Parathyroid adenoma (tissue), 2 donors: Measurements from ENCODE around the gene ZC3H7B.

Experiments
- H2AFZ ChIP-seq: fragments of 300-600 bp; sonication (generic); one replicate; pipeline ENCODE4 v1.7.0; 2017; ENCODE audit warnings: antibody characterized with exemption, mild to moderate bottlenecking
- H3K27ac ChIP-seq: fragments of 300-600 bp; sonication (generic); one replicate; pipeline ENCODE4 v1.7.0; 2017
- H3K27me3 ChIP-seq: fragments of 300-600 bp; sonication (generic); one replicate; pipeline ENCODE4 v1.7.0; 2017; ENCODE audit warnings: low read length; ENCODE audit not compliant: control insufficient read depth, insufficient read depth
- H3K36me3 ChIP-seq: fragments of 300-600 bp; sonication (generic); one replicate; pipeline ENCODE4 v1.7.0; 2017; ENCODE audit warnings: low read length; ENCODE audit not compliant: control insufficient read depth, insufficient read depth
- H3K4me1 ChIP-seq: fragments of 300-600 bp; sonication (generic); one replicate; pipeline ENCODE4 v1.7.0; 2017; ENCODE audit warnings: control low read depth
- H3K4me2 ChIP-seq: fragments of 300-600 bp; sonication (generic); one replicate; pipeline ENCODE4 v1.7.0; 2017; ENCODE audit warnings: low read length
- H3K4me3 ChIP-seq: fragments of 300-600 bp; sonication (generic); one replicate; pipeline ENCODE4 v1.7.0; 2017; ENCODE audit warnings: low read depth, low read length
- H3K79me2 ChIP-seq: fragments of 300-600 bp; sonication (generic); one replicate; pipeline ENCODE4 v1.7.0; 2017; ENCODE audit warnings: control low read depth
- H3K9ac ChIP-seq: fragments of 300-600 bp; sonication (generic); one replicate; pipeline ENCODE4 v1.7.0; 2017; ENCODE audit warnings: mild to moderate bottlenecking
- H3K9me3 ChIP-seq: fragments of 300-600 bp; sonication (generic); one replicate; pipeline ENCODE4 v1.7.0; 2017; ENCODE audit warnings: low read length; ENCODE audit not compliant: control insufficient read depth
- CTCF ChIP-seq: fragments of 300-600 bp; sonication (generic); IDR thresholded peaks from one replicate; pipeline ENCODE4 v1.7.0; 2017; ENCODE audit warnings: antibody characterized with exemption, mild to moderate bottlenecking
- donor health status: primary hyperparathyroidism.

The ZC3H7B gene

DNA sequence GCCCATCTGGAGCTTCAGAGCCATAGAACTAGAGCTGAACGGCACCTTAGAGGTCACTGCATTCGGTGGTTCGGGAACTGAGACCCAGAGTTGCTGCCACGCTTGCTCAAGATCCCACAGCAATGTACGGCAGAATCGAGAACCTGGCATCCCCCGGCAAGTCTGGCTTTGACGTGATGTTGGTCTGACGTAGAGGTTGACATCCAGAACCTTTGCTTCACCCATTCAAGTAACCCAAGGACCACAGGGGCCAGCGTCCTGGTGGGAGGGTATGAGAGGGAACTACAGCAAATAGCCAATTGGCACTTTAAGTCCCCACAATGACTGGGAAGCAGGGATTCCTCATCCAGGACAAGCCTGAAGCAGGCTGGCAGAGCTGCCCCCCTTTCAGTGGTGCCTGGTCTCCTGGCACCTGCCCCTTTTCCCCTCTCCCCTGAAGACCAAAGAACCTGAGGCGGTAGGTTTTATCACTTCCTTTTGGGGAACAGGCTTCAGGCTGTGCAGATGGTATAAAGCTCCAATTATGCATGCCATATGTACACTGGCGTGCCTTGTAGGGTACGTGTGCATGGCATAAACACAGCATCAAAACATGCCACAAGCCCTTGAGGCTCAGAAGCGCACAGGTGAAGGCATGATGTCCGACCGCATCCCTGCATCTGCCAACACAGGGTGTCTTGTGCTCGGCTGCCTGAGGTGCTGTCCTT lies 65.2 kb downstream of the ZC3H7B start:
- H2AFZ ChIP-seq: peak overlapping the region; percentile 90
- TF ChIP-seq CTCF: no peak
- H3K4me3 ChIP-seq: peak overlapping the region; percentile 55
- H3K27ac ChIP-seq: peak overlapping the region; percentile 77
- H3K9ac ChIP-seq: no peak overlapping the region
- peaks cover 12% of the 10 kb centered on the region for H3K4me1 ChIP-seq
- no peaks in the 10 kb centered on the region for H3K36me3 ChIP-seq
- no peaks in the 10 kb centered on the region for H3K9me3 ChIP-seq
- H3K79me2 ChIP-seq: no peaks in the 10 kb centered on the region
- peak overlapping the region; percentile 80 for H3K4me2 ChIP-seq
- H3K27me3 ChIP-seq: no peaks in the 10 kb centered on the region

DNA sequence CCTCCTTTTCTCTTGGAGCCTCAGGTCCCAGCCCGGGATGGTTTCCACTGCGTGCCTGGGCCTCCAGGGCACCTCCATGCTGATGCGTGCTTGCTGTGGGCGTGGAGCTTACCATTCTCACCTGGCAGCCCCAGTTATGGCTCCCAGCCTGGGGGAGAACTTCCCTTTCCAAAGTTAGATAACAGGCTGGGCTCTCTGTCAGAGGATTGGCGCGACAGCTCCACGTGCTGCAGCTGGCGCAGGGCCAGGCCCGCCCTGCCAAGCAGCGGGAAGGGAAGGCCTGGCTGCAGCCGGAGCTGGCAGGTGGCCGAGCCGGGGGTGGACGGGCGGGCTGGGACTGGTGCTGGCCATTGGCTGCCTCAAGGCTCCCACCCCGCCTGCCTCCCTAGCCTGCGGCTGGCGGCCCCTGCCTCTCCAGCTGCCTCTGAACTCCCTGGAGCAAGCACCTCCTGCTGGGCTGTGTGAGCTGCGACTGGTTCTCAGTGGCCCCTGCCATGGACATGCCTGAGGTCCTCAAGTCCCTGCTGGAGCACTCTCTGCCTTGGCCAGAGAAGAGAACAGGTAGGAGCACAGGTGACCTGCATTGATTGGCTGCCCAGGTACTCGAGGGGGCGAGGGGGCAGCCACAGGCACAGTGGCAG lies 65.8 kb downstream of the ZC3H7B start:
- Histone ChIP-seq H3K36me3 (no peaks in the 10 kb centered on the region), H3K9me3 (no peaks in the 10 kb centered on the region), H3K4me1 (peaks cover 12% of the 10 kb centered on the region), H2AFZ (peak overlapping the region; percentile 90), H3K27ac (peak overlapping the region; percentile 77), H3K27me3 (no peaks in the 10 kb centered on the region), H3K79me2 (no peaks in the 10 kb centered on the region), H3K4me3 (peak overlapping the region; percentile 55), H3K9ac (no peak overlapping the region), H3K4me2 (peak overlapping the region; percentile 80)
- peak; percentile 12 for TF ChIP-seq CTCF

DNA sequence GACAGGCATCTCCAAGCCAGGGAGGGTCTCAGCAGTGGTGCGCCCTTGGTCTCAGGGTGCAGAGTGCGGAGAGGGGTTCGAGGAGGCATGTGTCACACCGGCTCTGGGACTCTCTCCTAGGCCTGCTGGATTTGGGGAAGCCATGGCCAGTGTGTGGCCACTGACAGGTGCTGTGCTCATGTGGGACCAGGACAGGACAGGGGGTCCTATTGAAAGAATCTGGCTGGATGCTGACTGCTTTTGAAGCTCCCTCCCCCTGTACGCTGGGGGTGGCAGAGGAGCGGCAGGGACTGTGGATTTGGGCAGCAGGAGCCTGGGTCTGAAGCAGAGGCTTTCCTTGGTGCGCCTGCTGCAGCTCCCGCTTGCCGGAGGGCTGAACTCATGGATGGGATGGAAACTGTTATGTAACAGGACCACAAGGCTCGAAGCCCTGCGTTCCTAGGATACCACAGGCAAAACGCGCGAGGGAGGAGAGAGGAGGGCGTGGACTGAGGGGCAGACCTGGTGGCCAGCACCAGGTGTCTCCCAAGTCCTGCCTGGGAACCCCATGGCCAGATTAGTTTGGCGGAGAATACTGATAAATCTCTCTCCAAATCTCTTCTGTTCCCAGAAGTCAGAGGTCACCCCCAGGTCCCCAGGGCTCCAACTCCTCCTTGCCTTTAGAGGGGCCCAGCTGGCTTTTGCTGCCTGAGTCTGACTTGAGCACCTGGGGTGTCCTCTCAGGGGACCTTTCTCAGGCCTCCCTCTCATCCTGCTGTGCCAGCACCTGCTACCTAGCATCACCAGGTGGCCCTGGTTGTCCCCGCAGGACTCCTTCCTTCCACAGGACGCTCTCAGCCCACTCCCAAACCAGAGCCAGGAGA lies 66.6 kb downstream of the ZC3H7B start:
- Histone ChIP-seq H2AFZ (peak overlapping the region; percentile 90), H3K79me2 (no peaks in the 10 kb centered on the region), H3K27me3 (no peaks in the 10 kb centered on the region), H3K36me3 (no peaks in the 10 kb centered on the region), H3K9me3 (no peaks in the 10 kb centered on the region), H3K4me3 (peak overlapping the region; percentile 55), H3K4me2 (peak overlapping the region; percentile 80), H3K4me1 (peaks cover 12% of the 10 kb centered on the region), H3K9ac (no peak overlapping the region), H3K27ac (peak overlapping the region; percentile 77)
- TF ChIP-seq CTCF: peak; percentile 22

- H2AFZ ChIP-seq: no peak overlapping the region
- H3K79me2 ChIP-seq: no peaks in the 10 kb centered on the region
- no peaks in the 10 kb centered on the region for H3K27me3 ChIP-seq
- H3K36me3 ChIP-seq: no peaks in the 10 kb centered on the region
- H3K9me3 ChIP-seq: no peaks in the 10 kb centered on the region
- H3K4me2 ChIP-seq: peak overlapping the region; percentile 80
- no peak overlapping the region for H3K4me3 ChIP-seq
- no peak overlapping the region for H3K27ac ChIP-seq
- no peak overlapping the region for H3K9ac ChIP-seq
- TF ChIP-seq CTCF: no peak
- H3K4me1 ChIP-seq: peaks cover 12% of the 10 kb centered on the region
Observed at GRCh38 chr22:41368543-41369423, 67.5 kb downstream of the ZC3H7B start.
